ENCODE measurements around the gene TMX1.

The TMX1 gene

GRCh38 chr14:51277753-51278415, 37.8 kb downstream of the TMX1 start:
- no peaks in the 10 kb centered on the region for H3K9me3 ChIP-seq (ENCODE audit: insufficient read depth, low read depth, low read length)
- H3K27ac ChIP-seq (ENCODE audit: low read length): no peak overlapping the region
- H3K9ac ChIP-seq (ENCODE audit: low read depth, low read length): no peak overlapping the region
- peaks cover 3% of the 10 kb centered on the region; the same call in 1 of the 2 replicates for H3K4me1 ChIP-seq (ENCODE audit: insufficient read depth, low read length)
- H3K4me3 ChIP-seq (ENCODE audit: low read length): no peak overlapping the region
- no peaks in the 10 kb centered on the region for H3K36me3 ChIP-seq (ENCODE audit: insufficient read depth, low read depth, low read length)
- no peaks in the 10 kb centered on the region for H3K27me3 ChIP-seq (ENCODE audit: insufficient read depth, low read length)

GRCh38 chr14:51282517-51282916, 42.5 kb downstream of the TMX1 start:
- no peaks in the 10 kb centered on the region for H3K36me3 ChIP-seq (ENCODE audit: insufficient read depth, low read depth, low read length)
- no peak overlapping the region for H3K27ac ChIP-seq (ENCODE audit: low read length)
- H3K27me3 ChIP-seq (ENCODE audit: insufficient read depth, low read length): no peaks in the 10 kb centered on the region
- no peak overlapping the region for H3K4me3 ChIP-seq (ENCODE audit: low read length)
- no peaks in the 10 kb centered on the region for H3K4me1 ChIP-seq (ENCODE audit: insufficient read depth, low read length)
- no peak overlapping the region for H3K9ac ChIP-seq (ENCODE audit: low read depth, low read length)
- no peaks in the 10 kb centered on the region for H3K9me3 ChIP-seq (ENCODE audit: insufficient read depth, low read depth, low read length)

- H3K27ac ChIP-seq (ENCODE audit: low read length): no peak overlapping the region
- no peaks in the 10 kb centered on the region for H3K36me3 ChIP-seq (ENCODE audit: insufficient read depth, low read depth, low read length)
- no peaks in the 10 kb centered on the region for H3K4me1 ChIP-seq (ENCODE audit: insufficient read depth, low read length)
- H3K9ac ChIP-seq (ENCODE audit: low read depth, low read length): no peak overlapping the region
- no peaks in the 10 kb centered on the region for H3K27me3 ChIP-seq (ENCODE audit: insufficient read depth, low read length)
- H3K9me3 ChIP-seq (ENCODE audit: insufficient read depth, low read depth, low read length): no peaks in the 10 kb centered on the region
- no peak overlapping the region for H3K4me3 ChIP-seq (ENCODE audit: low read length)
Observed at GRCh38 chr14:51283402-51284085, 43.5 kb downstream of the TMX1 start.

GRCh38 chr14:51284241-51284640, 44.2 kb downstream of the TMX1 start:
- no peaks in the 10 kb centered on the region for H3K4me1 ChIP-seq (ENCODE audit: insufficient read depth, low read length)
- no peaks in the 10 kb centered on the region for H3K9me3 ChIP-seq (ENCODE audit: insufficient read depth, low read depth, low read length)
- no peak overlapping the region for H3K9ac ChIP-seq (ENCODE audit: low read depth, low read length)
- H3K27me3 ChIP-seq (ENCODE audit: insufficient read depth, low read length): no peaks in the 10 kb centered on the region
- H3K4me3 ChIP-seq (ENCODE audit: low read length): no peak overlapping the region
- no peak overlapping the region for H3K27ac ChIP-seq (ENCODE audit: low read length)
- no peaks in the 10 kb centered on the region for H3K36me3 ChIP-seq (ENCODE audit: insufficient read depth, low read depth, low read length)

GRCh38 chr14:51285120-51285519, 45.1 kb downstream of the TMX1 start:
- Histone ChIP-seq H3K4me1 (ENCODE audit: insufficient read depth, low read length) (no peaks in the 10 kb centered on the region), H3K9me3 (ENCODE audit: insufficient read depth, low read depth, low read length) (no peaks in the 10 kb centered on the region), H3K27ac (ENCODE audit: low read length) (no peak overlapping the region), H3K27me3 (ENCODE audit: insufficient read depth, low read length) (no peaks in the 10 kb centered on the region), H3K9ac (ENCODE audit: low read depth, low read length) (no peak overlapping the region), H3K4me3 (ENCODE audit: low read length) (no peak overlapping the region), H3K36me3 (ENCODE audit: insufficient read depth, low read depth, low read length) (no peaks in the 10 kb centered on the region)

- H3K4me1 ChIP-seq (ENCODE audit: insufficient read depth, low read length): 0 out of 2 replicates have a peak, but pooled peaks cover 4% of the 10 kb centered on the region
- no peaks in the 10 kb centered on the region for H3K36me3 ChIP-seq (ENCODE audit: insufficient read depth, low read depth, low read length)
- H3K4me3 ChIP-seq (ENCODE audit: low read length): no peak overlapping the region
- H3K9me3 ChIP-seq (ENCODE audit: insufficient read depth, low read depth, low read length): no peaks in the 10 kb centered on the region
- H3K27ac ChIP-seq (ENCODE audit: low read length): no peak overlapping the region
- H3K27me3 ChIP-seq (ENCODE audit: insufficient read depth, low read length): no peaks in the 10 kb centered on the region
- H3K9ac ChIP-seq (ENCODE audit: low read depth, low read length): no peak overlapping the region
Observed at GRCh38 chr14:51289169-51289568, 49.1 kb downstream of the TMX1 start.

- Histone ChIP-seq H3K27me3 (ENCODE audit: insufficient read depth, low read length) (no peaks in the 10 kb centered on the region), H3K4me3 (ENCODE audit: low read length) (no peak overlapping the region), H3K9ac (ENCODE audit: low read depth, low read length) (no peak overlapping the region), H3K27ac (ENCODE audit: low read length) (no peak overlapping the region), H3K36me3 (ENCODE audit: insufficient read depth, low read depth, low read length) (no peaks in the 10 kb centered on the region), H3K4me1 (ENCODE audit: insufficient read depth, low read length) (0 out of 2 replicates have a peak, but pooled peaks cover 4% of the 10 kb centered on the region), H3K9me3 (ENCODE audit: insufficient read depth, low read depth, low read length) (no peaks in the 10 kb centered on the region)
Observed at GRCh38 chr14:51290132-51290531, 50.1 kb downstream of the TMX1 start.

GRCh38 chr14:51291016-51291415, 51.0 kb downstream of the TMX1 start:
- Histone ChIP-seq H3K27ac (ENCODE audit: low read length) (no peak overlapping the region), H3K36me3 (ENCODE audit: insufficient read depth, low read depth, low read length) (no peaks in the 10 kb centered on the region), H3K9ac (ENCODE audit: low read depth, low read length) (no peak overlapping the region), H3K9me3 (ENCODE audit: insufficient read depth, low read depth, low read length) (no peaks in the 10 kb centered on the region), H3K27me3 (ENCODE audit: insufficient read depth, low read length) (no peaks in the 10 kb centered on the region), H3K4me1 (ENCODE audit: insufficient read depth, low read length) (0 out of 2 replicates have a peak, but pooled peaks cover 4% of the 10 kb centered on the region), H3K4me3 (ENCODE audit: low read length) (no peak overlapping the region)

- Histone ChIP-seq H3K27ac (ENCODE audit: low read length) (no peak overlapping the region), H3K9ac (ENCODE audit: low read depth, low read length) (no peak overlapping the region), H3K36me3 (ENCODE audit: insufficient read depth, low read depth, low read length) (no peaks in the 10 kb centered on the region), H3K4me1 (ENCODE audit: insufficient read depth, low read length) (peaks cover 4% of the 10 kb centered on the region; the same call in 1 of the 2 replicates), H3K4me3 (ENCODE audit: low read length) (no peak overlapping the region), H3K9me3 (ENCODE audit: insufficient read depth, low read depth, low read length) (no peaks in the 10 kb centered on the region), H3K27me3 (ENCODE audit: insufficient read depth, low read length) (no peaks in the 10 kb centered on the region)
Observed at GRCh38 chr14:51293149-51293911, 53.3 kb downstream of the TMX1 start.

GRCh38 chr14:51293912-51294389, 53.9 kb downstream of the TMX1 start:
- Histone ChIP-seq H3K9me3 (ENCODE audit: insufficient read depth, low read depth, low read length) (no peaks in the 10 kb centered on the region), H3K4me3 (ENCODE audit: low read length) (no peak overlapping the region), H3K4me1 (ENCODE audit: insufficient read depth, low read length) (peaks cover 4% of the 10 kb centered on the region; the same call in 1 of the 2 replicates), H3K36me3 (ENCODE audit: insufficient read depth, low read depth, low read length) (no peaks in the 10 kb centered on the region), H3K27me3 (ENCODE audit: insufficient read depth, low read length) (no peaks in the 10 kb centered on the region), H3K9ac (ENCODE audit: low read depth, low read length) (no peak overlapping the region), H3K27ac (ENCODE audit: low read length) (no peak overlapping the region)

- Histone ChIP-seq H3K4me1 (ENCODE audit: insufficient read depth, low read length) (peaks cover 4% of the 10 kb centered on the region; the same call in 1 of the 2 replicates), H3K9me3 (ENCODE audit: insufficient read depth, low read depth, low read length) (no peaks in the 10 kb centered on the region), H3K4me3 (ENCODE audit: low read length) (no peak overlapping the region), H3K27ac (ENCODE audit: low read length) (no peak overlapping the region), H3K36me3 (ENCODE audit: insufficient read depth, low read depth, low read length) (no peaks in the 10 kb centered on the region), H3K27me3 (ENCODE audit: insufficient read depth, low read length) (no peaks in the 10 kb centered on the region), H3K9ac (ENCODE audit: low read depth, low read length) (no peak overlapping the region)
Observed at GRCh38 chr14:51294951-51295525, 55.0 kb downstream of the TMX1 start.

All from iPS-20b (cell line).